Measurements from ENCODE around the gene NFE2L3.
"Not testable (repeated sequence)": the region's sequence is repeated elsewhere in the genome, so short reads cannot be mapped to it uniquely, and the experiment has no call there.

Gene NFE2L3

DNA sequence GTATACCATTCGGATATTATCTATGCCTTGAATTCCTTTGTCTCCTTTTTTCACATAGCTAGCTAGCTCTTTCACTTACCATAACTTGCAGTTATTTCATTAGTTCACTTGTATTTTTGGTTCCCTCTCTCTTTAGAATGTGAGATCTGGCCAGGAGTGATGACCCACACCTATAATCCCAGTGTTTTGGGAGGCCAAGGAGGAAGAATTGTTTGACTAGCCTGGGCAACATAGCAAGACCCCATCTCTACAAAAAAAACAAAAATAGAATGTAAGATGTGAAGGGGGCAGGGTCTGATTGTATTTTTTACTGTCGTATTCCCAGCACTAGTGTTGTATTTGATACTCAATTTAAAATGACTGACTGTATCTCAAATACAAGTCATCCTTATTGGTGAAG, 19.6 kb downstream of the NFE2L3 start:
- no peak for DNase-seq

- DNase-seq: no peak
These were observed 20.1 kb downstream of the NFE2L3 start for GRCh38 chr7:26172048-26172447.

DNA sequence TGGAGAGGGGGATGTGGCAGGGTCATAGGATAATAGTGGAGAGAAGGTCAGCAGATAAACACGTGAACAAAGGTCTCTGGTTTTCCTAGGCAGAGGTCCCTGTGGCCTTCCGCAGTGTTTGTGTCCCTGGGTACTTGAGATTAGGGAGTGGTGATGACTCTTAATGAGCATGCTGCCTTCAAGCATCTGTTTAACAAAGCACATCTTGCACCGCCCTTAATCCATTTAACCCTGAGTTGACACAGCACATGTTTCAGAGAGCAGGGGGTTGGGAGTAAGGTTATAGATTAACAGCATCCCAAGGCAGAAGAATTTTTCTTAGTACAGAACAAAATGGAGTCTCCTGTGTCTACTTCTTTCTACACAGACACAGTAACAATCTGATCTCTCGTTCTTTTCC, 23.9 kb downstream of the NFE2L3 start:
- not testable (repeated sequence) for DNase-seq

DNA sequence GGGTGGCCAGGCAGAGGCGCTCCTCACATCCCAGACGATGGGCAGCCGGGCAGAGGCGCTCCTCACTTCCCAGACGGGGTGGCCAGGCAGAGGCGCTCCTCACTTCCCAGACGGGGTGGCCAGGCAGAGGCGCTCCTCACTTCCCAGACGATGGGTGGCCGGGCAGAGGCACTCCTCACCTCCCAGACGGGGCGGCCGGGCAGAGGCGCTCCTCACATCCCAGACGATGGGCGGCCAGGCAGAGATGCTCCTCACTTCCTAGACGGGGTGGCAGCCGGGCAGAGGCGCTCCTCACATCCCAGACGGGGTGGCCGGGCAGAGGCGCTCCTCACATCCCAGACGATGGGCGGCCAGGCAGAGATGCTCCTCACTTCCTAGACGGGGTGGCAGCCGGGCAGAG, 24.7 kb downstream of the NFE2L3 start:
- DNase-seq: not testable (repeated sequence)

- not testable (repeated sequence) for DNase-seq
These were observed 25.3 kb downstream of the NFE2L3 start for GRCh38 chr7:26177269-26177668.

GRCh38 chr7:26178272-26178960, 26.4 kb downstream of the NFE2L3 start:
- DNase-seq: no peak

GRCh38 chr7:26179422-26179821, 27.4 kb downstream of the NFE2L3 start:
- DNase-seq: no peak

DNA sequence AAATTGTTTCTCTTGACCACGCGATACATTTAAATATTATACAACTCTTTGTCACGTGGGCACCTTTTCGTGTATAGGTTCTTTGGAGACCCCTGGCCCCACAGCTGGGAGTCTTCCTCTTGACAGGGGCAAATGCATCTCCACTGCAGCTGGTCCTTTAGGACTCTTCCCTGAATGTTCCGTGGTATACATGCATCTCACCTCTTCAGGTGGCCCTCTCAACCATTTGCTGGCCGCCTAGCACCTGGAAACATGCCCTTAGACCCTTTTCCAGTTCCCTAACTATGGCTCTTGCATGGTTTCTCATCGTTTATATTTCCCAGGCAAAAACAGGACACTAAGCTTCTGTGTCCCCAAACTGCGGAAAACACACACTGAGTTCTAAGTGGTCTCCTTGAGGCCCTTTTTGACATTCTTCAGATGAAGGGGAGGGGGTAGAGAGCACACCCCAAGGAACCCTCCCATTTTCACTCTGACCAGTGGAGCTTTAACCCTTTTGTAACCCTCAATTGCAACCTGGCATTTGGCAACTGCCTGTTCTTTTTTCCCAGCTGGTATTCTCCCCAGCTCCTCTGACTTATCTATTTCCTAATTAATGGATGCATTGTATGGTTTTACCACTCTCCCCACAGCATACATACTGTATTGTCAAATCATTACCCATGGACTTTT, 28.0 kb downstream of the NFE2L3 start:
- DNase-seq: no peak

DNA sequence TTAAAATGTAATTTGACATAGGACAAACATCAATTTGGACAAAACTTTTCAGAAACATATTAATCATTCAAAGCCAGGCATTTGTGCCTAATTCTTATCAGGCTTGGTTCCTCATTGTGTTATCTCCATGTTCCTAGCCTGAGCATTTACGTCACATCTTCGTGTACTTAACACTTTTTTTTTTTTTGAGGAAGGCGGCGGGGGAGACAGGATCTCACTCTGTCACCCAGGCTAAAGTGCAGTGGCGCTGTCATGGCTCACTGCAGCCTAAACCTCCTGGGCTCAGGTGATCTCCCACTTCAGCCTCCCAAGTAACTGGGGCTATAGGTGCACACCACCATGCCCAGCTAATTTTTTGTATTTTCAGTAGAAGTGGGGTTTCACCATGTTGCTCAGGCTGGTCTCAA, 28.8 kb downstream of the NFE2L3 start:
- DNase-seq: no peak

DNA sequence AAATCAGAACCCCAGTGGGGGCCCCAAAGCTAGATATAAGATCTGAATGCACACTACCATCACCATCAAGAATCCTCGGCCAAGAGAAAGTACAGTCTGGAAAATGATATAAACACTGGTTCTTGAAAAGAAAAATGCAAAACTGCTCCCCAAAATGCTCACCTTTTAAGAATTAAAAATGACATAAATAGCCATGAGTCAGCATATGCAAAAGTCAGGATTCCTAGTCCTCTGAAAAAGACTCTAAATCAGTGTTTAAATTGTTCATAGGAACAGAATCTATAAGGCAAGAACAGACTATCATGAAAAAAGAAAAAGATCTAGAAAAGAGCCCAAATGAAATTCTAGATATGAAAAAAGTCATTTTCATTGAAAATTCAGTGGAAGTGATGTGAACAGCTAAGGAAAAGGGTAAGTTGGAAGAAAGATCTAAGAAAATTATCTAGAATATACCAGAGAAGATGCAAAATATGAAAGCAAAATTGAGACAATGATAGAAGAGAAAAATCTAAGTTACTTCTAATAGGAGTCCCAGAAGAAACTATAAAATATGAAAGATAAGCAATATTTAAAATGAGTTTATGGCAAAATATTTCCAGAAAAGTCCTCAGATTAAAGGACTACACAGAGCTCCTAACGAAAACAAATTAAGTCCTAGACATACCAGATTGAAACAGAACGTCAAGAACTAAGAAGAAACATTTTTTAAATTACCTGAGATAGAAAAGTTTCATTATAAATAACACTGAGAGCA, 29.7 kb downstream of the NFE2L3 start:
- no peak for DNase-seq

DNA sequence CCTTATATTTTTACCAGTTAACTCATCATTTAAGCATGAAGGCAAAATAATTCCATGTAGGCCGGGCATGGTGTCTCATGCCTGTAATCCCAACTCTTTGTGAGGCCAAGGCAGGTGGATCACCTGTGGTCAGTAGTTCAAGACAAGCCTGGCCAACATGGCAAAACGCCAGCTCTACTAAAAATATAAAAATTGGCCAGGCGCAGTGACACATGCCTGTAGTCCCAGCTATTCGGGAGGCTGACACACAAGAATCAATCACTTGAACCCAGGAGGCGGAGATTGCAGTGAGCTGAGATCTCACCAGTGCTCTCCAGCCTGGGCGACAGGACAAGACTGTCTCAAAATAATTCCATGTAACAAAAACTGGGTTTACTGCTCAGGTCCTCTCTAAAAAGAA, 30.3 kb downstream of the NFE2L3 start:
- no peak for DNase-seq

DNA sequence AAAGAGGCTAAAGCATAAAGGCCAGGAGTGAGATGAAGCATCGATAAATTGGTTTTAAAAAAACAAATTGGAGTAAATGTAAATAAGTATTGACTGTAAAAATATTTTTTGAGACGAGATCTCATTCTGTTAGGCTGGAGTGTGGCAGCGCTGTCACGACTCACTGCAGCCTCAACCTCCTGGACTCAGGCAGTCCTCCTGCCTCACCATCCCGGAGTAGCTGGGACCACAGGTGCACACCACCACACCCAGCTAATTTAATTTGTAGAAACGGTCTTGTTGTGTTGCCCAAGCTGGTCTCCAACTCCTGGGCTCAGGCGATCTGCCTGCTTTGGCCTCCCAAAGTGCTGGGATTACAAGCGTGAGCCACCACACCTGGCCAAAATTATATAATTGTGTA, 30.7 kb downstream of the NFE2L3 start:
- DNase-seq: no peak

DNA sequence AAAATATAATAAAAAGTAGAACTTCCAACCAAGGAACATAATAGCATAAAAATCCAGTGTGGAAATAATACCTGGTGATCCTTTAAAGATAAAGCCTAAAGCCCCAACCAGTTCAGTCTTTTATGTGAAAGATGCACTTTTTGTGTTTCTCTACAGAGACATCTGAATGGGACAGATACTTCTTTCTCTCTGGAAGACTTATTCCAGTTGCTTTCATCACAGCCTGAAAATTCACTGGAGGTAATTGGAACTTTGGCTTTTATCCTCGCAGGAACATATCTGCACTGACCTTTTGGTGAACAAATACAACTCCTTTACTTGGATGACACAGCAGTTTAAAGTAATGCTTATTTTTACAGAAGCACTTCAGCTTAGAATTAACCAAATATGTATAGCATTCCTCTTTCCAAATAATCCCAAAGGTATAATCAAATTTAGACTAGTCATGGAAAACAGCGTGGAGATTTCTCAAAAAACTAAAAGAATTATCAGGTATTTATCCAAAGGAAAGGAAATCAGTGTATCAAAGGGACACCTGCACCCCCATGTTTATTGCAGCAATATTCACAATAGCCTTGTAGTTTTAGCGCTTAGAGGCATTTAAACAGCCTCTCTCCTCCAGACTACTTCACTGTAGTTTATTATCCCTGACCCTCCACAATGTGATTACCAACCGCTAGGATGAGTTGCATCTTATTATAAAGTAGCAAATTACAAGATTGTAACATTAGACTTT, 31.7 kb downstream of the NFE2L3 start:
- DNase-seq: no peak

DNA sequence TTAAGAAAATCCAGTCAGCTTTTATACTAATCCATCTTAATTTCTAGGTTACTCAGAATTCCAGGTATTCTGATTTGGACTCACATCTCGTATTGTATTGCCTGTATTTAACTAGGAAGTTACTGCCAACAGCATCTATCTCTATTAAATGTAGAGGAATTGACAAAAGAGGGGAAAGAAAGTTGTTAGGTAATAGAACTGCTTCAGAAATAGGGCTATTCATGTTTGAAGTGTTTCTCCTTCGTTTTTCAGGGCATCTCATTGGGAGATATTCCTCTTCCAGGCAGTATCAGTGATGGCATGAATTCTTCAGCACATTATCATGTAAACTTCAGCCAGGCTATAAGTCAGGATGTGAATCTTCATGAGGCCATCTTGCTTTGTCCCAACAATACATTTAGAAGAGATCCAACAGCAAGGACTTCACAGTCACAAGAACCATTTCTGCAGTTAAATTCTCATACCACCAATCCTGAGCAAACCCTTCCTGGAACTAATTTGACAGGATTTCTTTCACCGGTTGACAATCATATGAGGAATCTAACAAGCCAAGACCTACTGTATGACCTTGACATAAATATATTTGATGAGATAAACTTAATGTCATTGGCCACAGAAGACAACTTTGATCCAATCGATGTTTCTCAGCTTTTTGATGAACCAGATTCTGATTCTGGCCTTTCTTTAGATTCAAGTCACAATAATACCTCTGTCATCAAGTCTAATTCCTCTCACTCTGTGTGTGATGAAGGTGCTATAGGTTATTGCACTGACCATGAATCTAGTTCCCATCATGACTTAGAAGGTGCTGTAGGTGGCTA, 32.5 kb downstream of the NFE2L3 start:
- not testable (repeated sequence) for DNase-seq

GRCh38 chr7:26185131-26185843, 33.3 kb downstream of the NFE2L3 start:
- DNase-seq: no peak

- no peak for DNase-seq
These were observed 33.8 kb downstream of the NFE2L3 start for GRCh38 chr7:26185844-26186180.

DNA sequence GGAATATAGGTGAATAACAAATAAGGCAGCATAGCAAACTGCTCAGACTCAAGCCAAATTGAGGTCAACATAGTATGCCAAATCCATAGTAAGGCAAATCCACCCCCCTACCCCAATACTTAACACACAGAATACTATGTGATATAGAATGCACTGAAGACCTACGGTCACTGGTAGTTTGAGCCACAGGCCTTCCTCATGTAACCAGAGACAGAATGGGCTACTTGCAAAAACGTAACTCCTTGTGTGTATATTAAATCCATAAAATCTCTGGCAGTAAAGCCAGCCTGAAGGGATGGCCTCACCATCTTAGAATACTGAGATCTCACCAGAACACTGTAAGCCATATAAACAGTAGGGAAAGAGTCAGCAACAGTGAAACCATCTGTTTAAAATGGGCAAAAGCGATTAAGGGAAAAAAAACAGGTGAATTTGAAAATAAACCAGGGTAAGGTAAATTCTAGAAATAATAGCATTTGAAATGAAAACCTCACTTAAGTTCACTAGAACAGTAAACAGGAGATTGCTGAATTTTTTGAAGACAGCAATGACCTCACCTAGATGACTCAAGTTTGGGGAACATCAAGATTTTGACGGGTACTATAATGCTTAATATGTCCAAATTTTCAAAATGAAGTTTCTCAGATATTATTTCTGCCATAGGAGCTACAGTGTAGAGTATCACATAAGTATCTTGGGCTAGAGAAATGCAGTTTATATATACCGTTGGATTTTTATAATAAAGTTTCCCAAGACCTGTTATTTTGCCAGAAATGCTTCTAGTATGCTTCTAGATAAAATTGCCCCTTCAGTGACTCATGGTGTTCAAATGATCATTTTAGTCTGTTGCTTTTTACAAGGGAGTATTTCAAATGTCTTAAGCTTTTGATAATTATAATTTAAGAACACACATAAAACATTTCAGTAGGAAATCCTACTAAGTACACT, 34.6 kb downstream of the NFE2L3 start:
- no peak for DNase-seq

DNA sequence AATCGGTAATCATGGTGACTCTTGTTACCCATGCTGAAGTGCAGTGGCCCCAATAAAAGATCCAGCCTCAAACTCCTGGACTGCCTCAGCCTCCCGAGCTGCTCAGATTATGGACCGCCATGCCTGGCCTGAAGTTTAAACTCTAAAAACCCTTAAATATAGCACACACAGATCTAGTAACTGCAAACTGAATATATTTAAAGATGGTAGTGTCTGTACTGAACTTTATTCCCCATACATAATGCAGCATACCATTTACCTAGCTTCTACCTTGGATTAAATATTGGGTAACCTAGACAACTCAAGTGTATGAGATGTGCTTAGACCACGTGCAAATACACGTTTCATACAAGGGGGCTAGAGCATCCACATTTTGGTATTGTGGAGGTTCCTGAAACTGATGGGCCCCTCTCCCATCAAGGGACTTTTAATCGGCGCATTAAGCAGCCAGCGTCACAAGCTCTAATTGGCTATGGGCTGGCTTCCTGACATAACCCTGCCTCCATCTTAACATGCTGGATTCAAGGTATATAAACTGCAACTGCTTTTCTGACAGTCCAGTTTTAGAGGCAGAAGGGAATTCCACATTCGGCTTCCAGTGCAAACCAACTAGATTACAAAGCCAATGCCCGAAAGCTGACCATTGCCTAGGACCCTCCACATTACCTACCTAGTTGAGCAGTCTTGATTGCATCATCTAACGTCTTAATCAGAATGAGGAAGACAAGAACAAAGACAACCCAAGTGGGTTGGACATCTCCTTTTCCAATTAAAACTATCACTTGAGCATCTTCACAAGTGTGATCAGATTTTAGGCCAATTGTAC, 35.6 kb downstream of the NFE2L3 start:
- no peak for DNase-seq

- no peak for DNase-seq
These were observed 36.4 kb downstream of the NFE2L3 start for GRCh38 chr7:26188206-26188956.

Data from fibroblast of skin of right quadriceps (primary cell).